Measurements from ENCODE around the gene PITPNC1.
"Not testable (repeated sequence)": the region's sequence is repeated elsewhere in the genome, so short reads cannot be mapped to it uniquely, and the experiment has no call there.

PITPNC1 gene

GRCh38 chr17:67619555-67619954 is 242.5 kb downstream of the PITPNC1 start:
- no peak for DNase-seq (ENCODE audit: low read depth in 2 of 2)

GRCh38 chr17:67620088-67620487 is 243.0 kb downstream of the PITPNC1 start:
- DNase-seq (ENCODE audit: low read depth in 2 of 2): no peak

DNA sequence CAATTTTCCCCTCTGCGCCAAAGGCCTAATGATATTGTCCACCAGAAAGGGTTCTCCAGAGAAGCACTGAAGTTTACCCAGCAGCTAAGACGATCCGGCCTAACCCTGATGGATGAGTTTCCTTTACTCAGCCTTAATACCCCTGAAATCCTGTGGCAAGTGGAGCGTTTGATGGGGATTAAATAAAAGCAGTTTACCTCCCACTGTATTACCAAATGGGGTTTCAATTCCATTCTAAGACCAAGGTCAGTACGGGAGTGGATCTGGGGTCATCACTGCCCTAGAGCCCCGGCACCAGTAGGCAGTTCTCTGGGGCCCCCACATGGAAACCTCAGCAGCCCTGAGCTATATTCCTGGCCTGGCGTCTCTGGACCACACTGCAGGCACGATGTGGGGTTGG is 243.6 kb downstream of the PITPNC1 start:
- DNase-seq (ENCODE audit: low read depth in 2 of 2): no peak

GRCh38 chr17:67623767-67624166 is 246.7 kb downstream of the PITPNC1 start:
- no peak for DNase-seq (ENCODE audit: low read depth in 2 of 2)

GRCh38 chr17:67624886-67625656 is 248.0 kb downstream of the PITPNC1 start:
- no peak for DNase-seq (ENCODE audit: low read depth in 2 of 2)

DNA sequence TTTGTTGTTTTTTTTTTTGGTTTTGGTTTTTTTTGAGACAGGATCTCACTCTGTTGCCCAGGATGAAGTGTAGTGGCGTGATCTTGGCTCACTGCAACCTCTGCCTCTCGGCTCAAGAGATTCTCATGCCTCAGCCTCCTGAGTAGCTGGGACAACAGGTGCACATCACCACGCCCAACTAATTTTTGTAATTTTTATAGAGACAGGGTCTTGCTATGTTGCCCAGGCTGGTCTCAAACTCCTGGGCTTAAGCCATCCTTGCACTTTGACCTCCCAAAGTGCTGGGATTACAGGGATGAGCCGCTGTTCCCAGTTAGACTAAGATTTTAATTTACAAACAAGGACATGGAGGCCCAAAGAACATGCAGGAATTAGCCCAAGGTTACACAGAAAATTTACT is 248.9 kb downstream of the PITPNC1 start:
- DNase-seq (ENCODE audit: low read depth in 2 of 2): no peak

GRCh38 chr17:67628580-67629013 is 251.5 kb downstream of the PITPNC1 start:
- DNase-seq (ENCODE audit: low read depth in 2 of 2): no peak

- DNase-seq (ENCODE audit: low read depth in 2 of 2): no peak
Observed at GRCh38 chr17:67629971-67630320, 252.9 kb downstream of the PITPNC1 start.

DNA sequence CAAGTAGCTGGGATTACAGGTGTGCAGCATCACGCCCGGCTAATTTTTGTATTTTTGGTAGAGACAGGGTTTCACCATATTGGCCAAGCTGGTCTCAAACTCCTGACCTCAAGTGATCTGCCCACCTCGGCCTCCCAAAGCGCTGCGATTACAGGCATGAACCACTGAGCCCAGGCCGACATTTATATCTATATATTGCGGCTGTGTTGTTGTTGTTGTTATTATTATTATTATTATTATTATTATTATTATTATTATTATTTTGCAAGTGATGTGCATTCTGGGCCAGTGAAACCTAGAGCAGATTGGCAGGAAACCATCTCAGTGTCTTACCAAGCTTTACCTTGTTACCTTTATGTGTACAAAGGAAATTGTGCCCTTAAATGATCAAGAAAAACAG is 253.8 kb downstream of the PITPNC1 start:
- not testable (repeated sequence) for DNase-seq (ENCODE audit: low read depth in 2 of 2)

- no peak for DNase-seq (ENCODE audit: low read depth in 2 of 2)
Observed at GRCh38 chr17:67632141-67632540, 255.1 kb downstream of the PITPNC1 start.

GRCh38 chr17:67633751-67634211 is 256.7 kb downstream of the PITPNC1 start:
- DNase-seq (ENCODE audit: low read depth in 2 of 2): no peak

GRCh38 chr17:67635681-67636080 is 258.6 kb downstream of the PITPNC1 start:
- no peak for DNase-seq (ENCODE audit: low read depth in 2 of 2)

GRCh38 chr17:67636312-67636711 is 259.2 kb downstream of the PITPNC1 start:
- DNase-seq (ENCODE audit: low read depth in 2 of 2): no peak

DNA sequence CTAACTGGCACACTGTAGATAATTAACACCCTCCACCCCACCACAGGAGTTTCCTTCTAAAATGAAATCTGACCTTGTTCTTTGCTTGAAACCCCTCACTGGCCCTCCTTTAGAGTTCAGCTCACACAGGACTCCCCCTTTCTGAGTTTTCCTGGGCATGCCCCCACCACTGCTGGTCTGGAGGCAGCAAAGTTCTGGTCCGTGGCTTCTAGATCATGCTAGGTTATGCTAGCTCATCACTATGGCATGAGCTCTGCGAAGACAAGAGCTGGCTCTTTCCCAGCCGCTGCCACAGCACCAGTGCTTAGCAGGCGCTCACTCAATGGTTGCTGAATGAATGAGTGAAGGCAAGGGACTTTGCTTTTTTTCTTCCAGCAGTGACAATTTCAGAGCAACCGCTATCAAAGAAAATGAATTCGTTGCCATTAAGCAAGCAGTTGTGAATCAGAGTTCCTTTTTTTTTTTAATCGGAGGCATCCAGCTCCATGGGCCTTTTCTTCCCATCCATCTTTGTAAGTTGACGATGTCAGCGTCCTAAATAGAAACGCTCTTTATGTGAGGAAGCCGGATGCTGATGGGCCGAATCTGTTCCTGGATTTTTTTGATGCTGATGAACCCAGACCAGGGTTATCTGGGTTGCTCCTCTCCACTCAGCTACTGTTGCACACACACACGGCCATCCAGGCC is 259.9 kb downstream of the PITPNC1 start:
- DNase-seq (ENCODE audit: low read depth in 2 of 2): no peak

DNA sequence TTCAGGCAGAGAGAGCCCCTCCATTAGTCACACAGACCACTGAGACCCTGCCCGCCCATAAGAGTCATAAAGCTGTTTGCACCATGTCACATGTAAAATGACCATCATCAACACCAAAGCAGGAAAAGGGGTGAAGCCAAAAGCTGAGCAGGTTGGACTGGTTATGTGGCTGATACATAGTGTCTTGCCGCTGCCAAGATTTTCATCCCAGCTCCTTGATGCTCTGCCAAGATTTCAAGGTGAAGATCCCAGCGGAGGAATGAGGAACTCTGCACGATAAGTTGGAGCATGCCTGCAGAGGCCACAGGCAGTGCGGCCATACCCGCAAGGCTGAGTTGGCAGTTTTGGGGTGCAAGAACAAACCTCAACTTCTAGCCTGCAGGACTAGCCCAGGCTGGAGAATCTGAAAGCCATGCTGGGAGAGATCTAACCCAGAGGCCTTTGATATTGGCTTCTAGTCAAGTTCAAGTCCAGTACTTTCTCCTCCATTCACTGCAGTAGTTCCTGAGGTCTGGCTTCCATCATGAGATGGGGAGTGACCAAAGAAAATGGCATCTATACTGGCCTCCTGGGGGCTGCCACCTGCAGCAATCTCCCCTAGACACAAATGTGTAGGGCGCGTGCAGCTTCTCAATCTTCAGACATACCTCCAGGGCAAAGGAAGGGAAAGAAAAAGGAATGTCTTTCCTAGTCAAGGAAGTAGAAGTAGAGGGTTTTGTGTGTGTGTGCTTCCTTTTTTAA is 261.0 kb downstream of the PITPNC1 start:
- no peak for DNase-seq (ENCODE audit: low read depth in 2 of 2)

- no peak for DNase-seq (ENCODE audit: low read depth in 2 of 2)
Observed at GRCh38 chr17:67638871-67639270, 261.8 kb downstream of the PITPNC1 start.

GRCh38 chr17:67639555-67639954 is 262.5 kb downstream of the PITPNC1 start:
- DNase-seq (ENCODE audit: low read depth in 2 of 2): no peak

DNA sequence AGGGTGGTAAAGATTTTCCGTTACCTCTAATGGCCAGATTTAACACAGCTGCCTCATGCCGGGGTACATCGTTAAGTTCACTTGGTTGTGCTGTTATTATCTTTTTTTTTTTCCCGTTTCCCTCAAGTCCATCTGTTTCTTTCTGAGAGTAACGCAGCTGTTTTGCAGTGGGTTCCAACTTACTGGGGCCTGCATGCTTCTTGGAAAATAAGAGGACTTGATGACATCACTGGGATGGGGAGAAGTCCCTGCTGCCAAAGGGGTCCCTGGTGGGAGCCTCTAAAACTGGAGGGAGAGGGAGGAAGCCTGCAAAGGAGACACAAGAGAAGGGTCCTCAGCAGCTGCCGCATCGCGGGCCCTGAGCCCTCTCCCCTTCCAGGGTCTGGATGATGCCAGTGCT is 262.9 kb downstream of the PITPNC1 start:
- no peak for DNase-seq (ENCODE audit: low read depth in 2 of 2)

GRCh38 chr17:67642488-67642887 is 265.4 kb downstream of the PITPNC1 start:
- no peak for DNase-seq (ENCODE audit: low read depth in 2 of 2)

GRCh38 chr17:67644061-67644460 is 267.0 kb downstream of the PITPNC1 start:
- no peak for DNase-seq (ENCODE audit: low read depth in 2 of 2)

DNA sequence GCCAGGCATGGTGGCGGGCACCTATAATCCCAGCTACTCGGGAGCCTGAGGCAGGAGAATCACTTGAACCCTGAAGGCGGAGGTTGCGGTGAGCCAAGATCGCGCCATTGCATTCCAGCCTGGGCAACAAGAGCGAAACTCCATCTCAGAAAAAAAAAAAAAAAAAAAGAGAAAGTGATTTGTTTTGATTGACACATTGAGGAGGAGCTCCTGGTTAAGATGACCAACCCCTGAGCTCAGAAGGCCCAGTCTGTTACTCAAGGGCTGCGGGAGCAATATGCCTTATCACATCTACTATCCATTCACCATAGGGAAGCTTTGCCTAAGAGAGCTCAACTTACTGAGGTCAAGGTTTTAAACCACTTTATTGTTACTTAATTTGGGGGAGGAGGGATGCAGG is 268.1 kb downstream of the PITPNC1 start:
- not testable (repeated sequence) for DNase-seq (ENCODE audit: low read depth in 2 of 2)

DNA sequence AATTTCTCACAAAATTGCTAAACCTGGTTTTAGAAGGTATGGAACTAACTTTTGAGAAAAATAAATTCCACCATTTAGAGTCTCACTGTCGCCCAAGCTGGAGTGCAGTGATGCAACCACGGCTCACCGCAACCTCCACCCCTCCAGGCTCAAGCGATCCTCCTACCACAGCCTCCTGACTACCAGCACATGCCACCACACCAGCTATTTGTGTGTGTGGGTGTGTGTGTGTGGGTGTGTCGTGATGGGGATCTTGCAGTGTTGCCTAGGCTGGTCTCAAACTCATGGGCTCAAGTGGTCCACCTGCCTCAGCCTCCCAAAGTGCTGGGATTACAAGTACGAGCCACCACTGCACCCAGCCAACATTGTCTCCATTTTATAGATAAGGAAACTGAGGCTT is 269.4 kb downstream of the PITPNC1 start:
- DNase-seq (ENCODE audit: low read depth in 2 of 2): no peak

DNA sequence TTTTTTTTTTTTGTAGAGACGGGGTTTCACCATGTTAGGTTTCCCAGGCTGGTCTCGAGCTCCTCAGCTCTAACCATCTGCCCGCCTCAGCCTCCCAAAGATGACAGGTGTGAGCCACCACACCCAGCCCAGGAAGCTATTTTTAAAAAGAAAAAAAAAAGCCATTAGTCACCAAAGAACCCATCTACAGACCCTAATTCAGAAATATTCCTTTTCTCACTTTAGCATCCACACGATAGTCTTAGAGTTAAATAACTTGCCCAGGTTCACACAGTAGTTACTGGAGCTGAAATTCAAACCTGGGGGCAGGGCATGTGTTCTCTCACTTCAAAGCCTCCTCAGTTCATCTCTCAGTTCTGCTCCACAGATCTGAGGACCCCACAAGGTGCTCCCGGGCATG is 270.4 kb downstream of the PITPNC1 start:
- DNase-seq (ENCODE audit: low read depth in 2 of 2): no peak
